Astrocyte (in vitro differentiated cells and primary cell): ENCODE measurements around the gene FKBP10. TPM values are rescaled to one million over a fixed set of nuclear protein-coding genes. Genes with fewer than 3 reads are reported as not detected.

Experiments
- DNase-seq: peaks from one replicate; pipeline ENCODE4 v3.0.0-alpha.2; 2010; ENCODE audit warnings: low read depth
- FAIRE-seq: peaks from 2 replicates; lab custom pipeline; 2011; peaks lifted over from hg19 to GRCh38; lab: Jason Lieb, UNC
- H2AFZ ChIP-seq: 2 replicates; pipeline ENCODE4 v1.6.0; 2012; ENCODE audit warnings: low read depth, low read length, inconsistent platforms
- H3K27ac ChIP-seq: 2 replicates; pipeline ENCODE4 v1.5.1; 2011; ENCODE audit warnings: low read depth, low read length, inconsistent platforms
- H3K27me3 ChIP-seq: 2 replicates; pipeline ENCODE4 v1.6.0; 2011; ENCODE audit warnings: low read length, inconsistent platforms; ENCODE audit not compliant: insufficient read depth
- H3K36me3 ChIP-seq: 2 replicates; pipeline ENCODE4 v1.5.1; 2011; ENCODE audit warnings: low read length, inconsistent platforms; ENCODE audit not compliant: insufficient read depth
- H3K4me1 ChIP-seq: 2 replicates; pipeline ENCODE4 v1.5.1; 2011; ENCODE audit warnings: low read length, inconsistent platforms; ENCODE audit not compliant: insufficient read depth
- H3K4me2 ChIP-seq: 2 replicates; pipeline ENCODE4 v1.6.0; 2012; ENCODE audit warnings: low read length, inconsistent platforms
- H3K4me3 ChIP-seq: 2 replicates; pipeline ENCODE4 v1.5.1; 2011; ENCODE audit warnings: low read depth, mild to moderate bottlenecking, low read length, inconsistent platforms; ENCODE audit not compliant: insufficient read depth
- H3K79me2 ChIP-seq: 2 replicates; pipeline ENCODE4 v1.6.0; 2012; ENCODE audit warnings: mild to moderate bottlenecking, low read length, inconsistent platforms; ENCODE audit not compliant: insufficient read depth
- H3K9ac ChIP-seq: 2 replicates; pipeline ENCODE4 v1.6.0; 2012; ENCODE audit warnings: mild to moderate bottlenecking, low read length, inconsistent platforms
- H3K9me3 ChIP-seq: 2 replicates; pipeline ENCODE4 v1.5.1; 2012; ENCODE audit warnings: low read depth, mild to moderate bottlenecking, low read length, inconsistent platforms; ENCODE audit not compliant: insufficient read depth
- H4K20me1 ChIP-seq: 2 replicates; pipeline ENCODE4 v1.6.0; 2012; ENCODE audit warnings: low read length, inconsistent platforms; ENCODE audit not compliant: insufficient read depth
- H3K27ac Mint-ChIP-seq: one replicate; pipeline ENCODE4 v1.8.0; 2021; ENCODE audit warnings: mild to moderate bottlenecking, mixed read lengths; ENCODE audit not compliant: unreplicated experiment
- H3K27me3 Mint-ChIP-seq: one replicate; pipeline ENCODE4 v1.8.0; 2021; ENCODE audit warnings: low read depth, mixed read lengths; ENCODE audit not compliant: unreplicated experiment
- H3K36me3 Mint-ChIP-seq: one replicate; pipeline ENCODE4 v1.8.0; 2021; ENCODE audit warnings: low read depth, mixed read lengths; ENCODE audit not compliant: unreplicated experiment
- H3K4me1 Mint-ChIP-seq: one replicate; pipeline ENCODE4 v1.8.0; 2021; ENCODE audit warnings: low read depth, mixed read lengths; ENCODE audit not compliant: unreplicated experiment
- H3K4me3 Mint-ChIP-seq: one replicate; pipeline ENCODE4 v1.8.0; 2021; ENCODE audit warnings: mild to moderate bottlenecking, moderate library complexity, mixed read lengths; ENCODE audit not compliant: unreplicated experiment
- H3K9me3 Mint-ChIP-seq: one replicate; pipeline ENCODE4 v1.8.0; 2021; ENCODE audit warnings: mild to moderate bottlenecking, mixed read lengths; ENCODE audit not compliant: unreplicated experiment
- CTCF ChIP-seq: IDR thresholded peaks from 2 replicates; pipeline ENCODE4 v1.5.1; 2011; ENCODE audit warnings: low read depth, mild to moderate bottlenecking, inconsistent platforms, low read length, moderate library complexity; ENCODE audit not compliant: insufficient read depth
- EZH2 ChIP-seq: IDR thresholded peaks from 2 replicates; pipeline ENCODE4 v1.6.1; 2012; ENCODE audit warnings: mild to moderate bottlenecking, low read length, inconsistent platforms; ENCODE audit not compliant: insufficient read depth
- total RNA-seq: library from RNA; stranded (reverse); gene quantifications from 2 replicates; pipeline ENCODE4 v1.2.1, GENCODE V29; 2021

Gene FKBP10
- total RNA-seq, 1 donor from 2014 or later: 446 TPM

GRCh38 chr17:41777157-41777573, 35.6 kb upstream of the FKBP10 start:
- Mint-ChIP-seq H3K9me3 (no peaks in the 10 kb centered on the region), H3K4me3 (no peak overlapping the region), H3K36me3 (peaks cover 14% of the 10 kb centered on the region), H3K27me3 (no peaks in the 10 kb centered on the region), H3K27ac (no peak overlapping the region), H3K4me1 (peaks cover 58% of the 10 kb centered on the region)
- no peak overlapping the region for H2AFZ ChIP-seq
- H3K9me3 ChIP-seq: no peaks in the 10 kb centered on the region
- H3K79me2 ChIP-seq: peaks cover 35% of the 10 kb centered on the region
- H3K36me3 ChIP-seq: no peaks in the 10 kb centered on the region
- peaks cover 35% of the 10 kb centered on the region for H4K20me1 ChIP-seq
- peak overlapping the region; percentile 81 for H3K27ac ChIP-seq
- FAIRE-seq (no peak), DNase-seq (no peak)
- H3K9ac ChIP-seq: peak overlapping the region; percentile 50
- no peaks in the 10 kb centered on the region for H3K27me3 ChIP-seq
- peaks cover 39% of the 10 kb centered on the region for H3K4me1 ChIP-seq
- H3K4me3 ChIP-seq: no peak overlapping the region
- H3K4me2 ChIP-seq: peak overlapping the region; percentile 79
- TF ChIP-seq EZH2 (no peak), CTCF (no peak)

- Mint-ChIP-seq H3K36me3 (peaks cover 18% of the 10 kb centered on the region), H3K4me1 (peaks cover 62% of the 10 kb centered on the region), H3K4me3 (peak overlapping the region; percentile 23), H3K9me3 (no peaks in the 10 kb centered on the region), H3K27me3 (no peaks in the 10 kb centered on the region), H3K27ac (no peak overlapping the region)
- H3K27ac ChIP-seq: peak overlapping the region; percentile 81
- peaks cover 40% of the 10 kb centered on the region for H4K20me1 ChIP-seq
- TF ChIP-seq CTCF: no peak
- no peak for TF ChIP-seq EZH2
- H3K9ac ChIP-seq: peak overlapping the region; percentile 50
- no peak overlapping the region for H3K4me3 ChIP-seq
- no peaks in the 10 kb centered on the region for H3K27me3 ChIP-seq
- FAIRE-seq: no peak
- H3K79me2 ChIP-seq: peaks cover 35% of the 10 kb centered on the region
- no peaks in the 10 kb centered on the region for H3K9me3 ChIP-seq
- no peaks in the 10 kb centered on the region for H3K36me3 ChIP-seq
- H3K4me1 ChIP-seq: peaks cover 38% of the 10 kb centered on the region
- H2AFZ ChIP-seq: no peak overlapping the region
- peak overlapping the region; percentile 79 for H3K4me2 ChIP-seq
- DNase-seq: peak; percentile 90
These were observed 35.1 kb upstream of the FKBP10 start for GRCh38 chr17:41777574-41778188.

- Mint-ChIP-seq H3K27me3 (no peaks in the 10 kb centered on the region), H3K9me3 (no peaks in the 10 kb centered on the region), H3K4me1 (peaks cover 52% of the 10 kb centered on the region), H3K4me3 (no peak overlapping the region), H3K36me3 (peaks cover 18% of the 10 kb centered on the region), H3K27ac (no peak overlapping the region)
- Histone ChIP-seq H4K20me1 (peaks cover 57% of the 10 kb centered on the region), H3K9ac (no peak overlapping the region), H2AFZ (no peak overlapping the region), H3K9me3 (no peaks in the 10 kb centered on the region), H3K4me2 (no peak overlapping the region), H3K36me3 (no peaks in the 10 kb centered on the region), H3K4me1 (peaks cover 37% of the 10 kb centered on the region), H3K4me3 (no peak overlapping the region), H3K79me2 (peaks cover 43% of the 10 kb centered on the region), H3K27ac (no peak overlapping the region), H3K27me3 (no peaks in the 10 kb centered on the region)
- TF ChIP-seq EZH2 (no peak), CTCF (no peak)
- DNase-seq (no peak), FAIRE-seq (no peak)
These were observed 32.9 kb upstream of the FKBP10 start for GRCh38 chr17:41779954-41780353.
